Cardiac fibroblast (primary cell): ENCODE data around the gene ROBO2.
A peak's percentile ranks its signal among the peaks of the same experiment; 100 is the strongest.

Experiments used
- DNase-seq, 2 donors: peaks; one replicate each; pipeline versions ENCODE4 v3.0.0 to v3.0.0-alpha.2; 2010; ENCODE audit warnings: low read depth in 2 of 2
- H3K4me3 ChIP-seq, 2 donors: replicated peaks in 1 of 2; 1 replicate in 1 of 2; 2 replicates in 1 of 2; pipeline ENCODE4 v1.5.1; 2011; ENCODE audit warnings: low read depth in 2 of 2, low read length in 2 of 2, mild to moderate bottlenecking in 2 of 2, moderate library complexity in 1 of 2
- TF ChIP-seq, protein P1 (sequence below): IDR thresholded peaks from one replicate; pipeline ENCODE4 v1.5.1; 2011; ENCODE audit warnings: low read depth, mild to moderate bottlenecking, low read length, inconsistent platforms

The ROBO2 gene

DNA sequence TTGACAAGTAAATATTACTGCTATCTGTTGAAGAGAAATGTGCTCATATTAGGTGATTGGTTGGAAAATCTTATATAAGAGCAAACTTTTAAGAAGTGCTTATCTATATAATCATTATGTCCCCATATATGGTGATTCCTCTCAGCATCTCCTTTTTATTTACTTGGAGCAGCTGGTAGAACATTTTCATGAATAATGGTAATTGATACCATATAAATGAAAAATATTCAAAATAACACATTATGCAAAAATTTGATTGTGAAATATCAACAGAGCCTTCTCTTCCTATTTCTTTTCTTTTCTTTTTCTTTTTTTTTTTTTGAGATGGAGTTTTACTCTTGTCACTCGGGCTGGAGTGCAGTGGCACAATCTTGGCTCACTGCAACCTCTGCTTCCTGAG lies 56.2 kb downstream of the ROBO2 start:
- no peak for DNase-seq
- TF ChIP-seq, protein P1, sequence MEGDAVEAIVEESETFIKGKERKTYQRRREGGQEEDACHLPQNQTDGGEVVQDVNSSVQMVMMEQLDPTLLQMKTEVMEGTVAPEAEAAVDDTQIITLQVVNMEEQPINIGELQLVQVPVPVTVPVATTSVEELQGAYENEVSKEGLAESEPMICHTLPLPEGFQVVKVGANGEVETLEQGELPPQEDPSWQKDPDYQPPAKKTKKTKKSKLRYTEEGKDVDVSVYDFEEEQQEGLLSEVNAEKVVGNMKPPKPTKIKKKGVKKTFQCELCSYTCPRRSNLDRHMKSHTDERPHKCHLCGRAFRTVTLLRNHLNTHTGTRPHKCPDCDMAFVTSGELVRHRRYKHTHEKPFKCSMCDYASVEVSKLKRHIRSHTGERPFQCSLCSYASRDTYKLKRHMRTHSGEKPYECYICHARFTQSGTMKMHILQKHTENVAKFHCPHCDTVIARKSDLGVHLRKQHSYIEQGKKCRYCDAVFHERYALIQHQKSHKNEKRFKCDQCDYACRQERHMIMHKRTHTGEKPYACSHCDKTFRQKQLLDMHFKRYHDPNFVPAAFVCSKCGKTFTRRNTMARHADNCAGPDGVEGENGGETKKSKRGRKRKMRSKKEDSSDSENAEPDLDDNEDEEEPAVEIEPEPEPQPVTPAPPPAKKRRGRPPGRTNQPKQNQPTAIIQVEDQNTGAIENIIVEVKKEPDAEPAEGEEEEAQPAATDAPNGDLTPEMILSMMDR, result no peak
- H3K4me3 ChIP-seq, result no peak overlapping the region

DNA sequence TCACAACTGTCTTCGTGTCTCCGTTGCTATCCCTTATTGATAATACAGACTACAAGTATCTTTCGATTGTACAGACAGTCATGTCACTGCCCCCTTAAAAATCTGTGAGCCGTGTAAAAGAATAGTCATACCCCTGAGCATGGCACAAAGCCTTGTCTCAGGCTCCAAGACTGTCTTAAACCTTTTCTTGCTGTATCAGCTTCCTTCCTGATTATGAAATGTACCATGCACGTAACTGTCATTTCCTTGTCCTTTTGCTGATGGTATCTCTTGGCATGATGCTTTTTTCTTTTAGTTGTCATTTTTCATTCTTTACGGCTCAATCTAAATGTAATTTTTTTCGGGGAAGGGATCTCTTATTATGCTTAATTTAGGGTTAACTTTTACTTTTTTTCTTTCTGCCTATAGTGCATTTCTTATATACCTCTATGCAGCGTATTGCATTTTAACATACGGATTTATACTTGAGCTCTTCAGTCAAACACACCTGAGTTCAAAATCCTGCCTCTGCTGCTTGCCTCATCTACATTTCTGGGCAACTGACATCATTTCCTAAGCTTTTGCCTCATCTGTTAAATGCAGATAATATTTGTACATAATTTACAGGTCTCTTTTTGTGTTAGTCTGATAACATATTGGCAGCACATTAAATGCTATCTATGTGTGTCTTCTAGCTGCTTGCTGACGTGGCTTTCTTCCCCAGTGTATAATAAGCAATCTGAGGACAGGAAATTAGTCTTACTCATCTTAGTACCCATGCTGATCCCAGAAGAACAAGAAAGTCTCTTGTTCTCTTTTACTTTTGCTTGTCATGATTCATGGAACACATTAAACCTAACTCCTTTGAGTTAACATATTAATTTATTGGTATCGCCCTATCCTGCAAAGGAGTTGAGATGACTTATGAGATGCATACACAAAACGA lies 57.3 kb downstream of the ROBO2 start:
- no peak overlapping the region for H3K4me3 ChIP-seq
- TF ChIP-seq, protein P1, result no peak
- peak in 1 of 2 donors; percentile 3 for DNase-seq

- DNase-seq, result peak in 1 of 2 donors; percentile 11
- TF ChIP-seq, protein P1, result no peak
- no peak overlapping the region for H3K4me3 ChIP-seq
Observed at GRCh38 chr3:77102951-77103769, 63.3 kb downstream of the ROBO2 start.

DNA sequence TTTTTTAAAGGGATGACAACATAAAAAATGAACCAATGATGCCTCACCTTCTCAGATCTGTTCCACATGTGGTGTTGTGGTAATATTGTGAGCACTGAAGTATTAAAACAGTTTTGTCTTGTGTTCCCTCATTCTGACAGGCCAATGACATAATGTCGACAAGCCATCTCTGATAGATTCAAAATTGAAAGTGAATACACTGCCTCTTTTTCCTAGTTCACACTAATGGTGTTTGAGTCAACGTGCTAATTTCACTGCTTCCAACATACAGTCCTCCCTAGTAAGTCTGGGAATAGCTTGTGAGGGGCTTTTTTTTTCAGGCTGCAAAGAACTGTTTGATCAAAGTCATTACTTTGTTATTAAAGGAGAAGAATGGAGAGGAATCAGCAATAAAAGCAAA lies 82.8 kb downstream of the ROBO2 start:
- TF ChIP-seq, protein P1, result no peak
- DNase-seq, result no peak
- H3K4me3 ChIP-seq, result no peak overlapping the region

- DNase-seq, result no peak
- TF ChIP-seq, protein P1, result no peak
- H3K4me3 ChIP-seq, result no peak overlapping the region
Observed at GRCh38 chr3:77125966-77126365, 86.1 kb downstream of the ROBO2 start.

- TF ChIP-seq, protein P1, result no peak
Observed at GRCh38 chr3:77134769-77135168, 94.9 kb downstream of the ROBO2 start.

More at GRCh38 chr3:77134769-77135168, 94.9 kb downstream of the ROBO2 start:
- DNase-seq, result no peak
- no peak overlapping the region for H3K4me3 ChIP-seq
